Nephron progenitor cell (in vitro differentiated cells): Measurements from ENCODE around the gene SRP68.

Experiments used
- DNase-seq: peaks from one replicate; pipeline ENCODE4 v3.0.0; 2021
- H3K27ac Mint-ChIP-seq: 2 replicates; pipeline ENCODE4 v1.8.0; 2021; ENCODE audit warnings: mild to moderate bottlenecking, moderate library complexity, mixed read lengths
- H3K27me3 Mint-ChIP-seq: 2 replicates; pipeline ENCODE4 v1.8.0; 2021; ENCODE audit warnings: mild to moderate bottlenecking, low read depth, mixed read lengths; ENCODE audit not compliant: poor library complexity
- H3K36me3 Mint-ChIP-seq: 2 replicates; pipeline ENCODE4 v1.8.0; 2021; ENCODE audit warnings: low read depth, mixed read lengths
- H3K4me1 Mint-ChIP-seq: 2 replicates; pipeline ENCODE4 v1.8.0; 2021; ENCODE audit warnings: mixed read lengths
- H3K4me3 Mint-ChIP-seq: 2 replicates; pipeline ENCODE4 v1.8.0; 2021; ENCODE audit warnings: mild to moderate bottlenecking, moderate library complexity, mixed read lengths
- H3K9me3 Mint-ChIP-seq: 2 replicates; pipeline ENCODE4 v1.8.0; 2021; ENCODE audit warnings: mild to moderate bottlenecking, moderate library complexity, mixed read lengths
- CTCF ChIP-seq: fragments of 200-600 bp; sonication (generic); IDR thresholded peaks from 2 replicates; pipeline ENCODE4 v1.5.0; 2021; ENCODE audit warnings: antibody characterized with exemption

The SRP68 gene

DNA sequence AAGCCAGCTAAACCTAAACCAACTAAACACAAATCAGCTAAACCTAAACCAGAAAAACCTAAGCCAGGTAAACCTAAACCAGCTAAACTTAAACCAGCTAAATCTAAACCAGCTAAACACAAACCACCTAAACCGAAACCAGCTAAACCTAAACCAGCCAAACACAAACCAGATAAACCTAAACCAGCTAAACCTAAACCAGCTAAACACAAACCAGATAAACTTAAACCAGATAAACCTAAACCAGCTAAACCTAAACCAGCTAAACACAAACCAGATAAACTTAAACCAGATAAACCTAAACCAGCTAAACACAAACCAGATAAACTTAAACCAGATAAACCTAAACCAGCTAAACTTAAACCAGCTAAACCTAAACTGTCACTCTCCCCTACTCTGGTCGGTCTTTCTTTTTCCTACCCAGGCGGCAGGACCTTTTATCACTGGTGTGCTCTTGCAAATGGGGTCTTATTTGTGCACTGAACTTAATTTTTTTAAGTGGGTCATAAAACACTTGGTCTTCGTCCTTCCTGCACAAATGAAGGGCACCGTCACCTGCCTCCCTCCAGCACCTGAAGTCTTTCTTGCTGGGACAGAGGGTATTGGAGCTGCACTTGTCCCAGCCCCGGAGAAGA is 52.4 kb downstream of the SRP68 start:
- Mint-ChIP-seq H3K27me3 (peaks cover 25% of the 10 kb centered on the region), H3K27ac (no peak overlapping the region), H3K36me3 (no peaks in the 10 kb centered on the region), H3K9me3 (no peaks in the 10 kb centered on the region), H3K4me3 (no peak overlapping the region), H3K4me1 (peaks cover 27% of the 10 kb centered on the region)
- no peak for DNase-seq
- no peak for TF ChIP-seq CTCF

GRCh38 chr17:76018801-76019200 is 53.5 kb downstream of the SRP68 start:
- Mint-ChIP-seq H3K4me1 (peaks cover 26% of the 10 kb centered on the region), H3K27me3 (peaks cover 25% of the 10 kb centered on the region)

GRCh38 chr17:76018340-76018680 is 54.0 kb downstream of the SRP68 start:
- no peaks in the 10 kb centered on the region for H3K36me3 Mint-ChIP-seq
- DNase-seq = no peak
- H3K4me3 Mint-ChIP-seq = no peak overlapping the region

More at GRCh38 chr17:76018801-76019200, 53.5 kb downstream of the SRP68 start:
- DNase-seq = no peak
- no peak for TF ChIP-seq CTCF
- H3K27ac Mint-ChIP-seq = no peak overlapping the region
- H3K36me3 Mint-ChIP-seq = no peaks in the 10 kb centered on the region
- no peaks in the 10 kb centered on the region for H3K9me3 Mint-ChIP-seq
- no peak overlapping the region for H3K4me3 Mint-ChIP-seq

GRCh38 chr17:76017481-76018339 is 54.6 kb downstream of the SRP68 start:
- Mint-ChIP-seq H3K27ac (no peak overlapping the region), H3K27me3 (peaks cover 33% of the 10 kb centered on the region), H3K4me1 (peaks cover 27% of the 10 kb centered on the region), H3K36me3 (no peaks in the 10 kb centered on the region), H3K4me3 (no peak overlapping the region), H3K9me3 (no peaks in the 10 kb centered on the region)
- TF ChIP-seq CTCF = no peak
- DNase-seq = no peak

More at GRCh38 chr17:76018340-76018680, 54.0 kb downstream of the SRP68 start:
- H3K27me3 Mint-ChIP-seq = peaks cover 27% of the 10 kb centered on the region
- no peaks in the 10 kb centered on the region for H3K9me3 Mint-ChIP-seq
- H3K4me1 Mint-ChIP-seq = peaks cover 31% of the 10 kb centered on the region
- TF ChIP-seq CTCF = no peak
- H3K27ac Mint-ChIP-seq = no peak overlapping the region

DNA sequence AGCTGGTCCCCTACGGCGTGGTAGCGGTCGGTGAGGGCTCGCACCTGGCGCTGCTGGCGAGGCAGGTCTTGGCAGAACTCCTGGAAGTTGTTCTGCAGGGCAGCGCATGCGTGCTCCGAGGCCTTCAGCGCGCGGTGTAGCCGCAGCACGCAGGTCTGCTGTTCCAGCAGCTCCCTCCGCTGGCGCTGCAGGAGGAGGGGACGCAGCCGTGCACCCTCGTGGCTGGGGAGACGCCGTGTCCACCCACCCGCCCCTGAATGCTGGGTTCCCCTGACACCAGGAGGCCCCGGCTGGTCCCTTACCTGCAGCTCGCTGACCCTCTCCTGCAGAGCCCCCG is 57.4 kb downstream of the SRP68 start:
- Mint-ChIP-seq H3K4me3 (no peak overlapping the region), H3K36me3 (no peaks in the 10 kb centered on the region), H3K27me3 (peaks cover 29% of the 10 kb centered on the region), H3K27ac (no peak overlapping the region), H3K9me3 (no peaks in the 10 kb centered on the region), H3K4me1 (peaks cover 19% of the 10 kb centered on the region)
- no peak for TF ChIP-seq CTCF
- DNase-seq = no peak
